Ascending aorta (tissue), 2 donors: Measurements from ENCODE around the gene PTPRG. TPM values are rescaled to one million over a fixed set of nuclear protein-coding genes. Genes with fewer than 3 reads are reported as not detected.

Experiments
- DNase-seq, 2 donors: peaks; one replicate each; pipeline ENCODE4 v3.0.0-alpha.2; 2019; ENCODE audit warnings: low spot score in 2 of 2
- H3K27ac ChIP-seq, 2 donors: fragments of 200-600 bp; sonication (generic); one replicate each; pipeline ENCODE4 v1.5.1; 2016 to 2017; ENCODE audit warnings: mild to moderate bottlenecking in 1 of 2
- H3K27me3 ChIP-seq: fragments of 200-600 bp; sonication (generic); one replicate; pipeline ENCODE4 v1.5.1; 2017
- H3K36me3 ChIP-seq, 2 donors: fragments of 200-600 bp; sonication (generic); one replicate each; pipeline ENCODE4 v1.5.1; 2016
- H3K4me1 ChIP-seq, 2 donors: fragments of 200-600 bp; sonication (generic); one replicate each; pipeline ENCODE4 v1.5.1; 2016 to 2017; ENCODE audit warnings: mild to moderate bottlenecking in 1 of 2
- H3K4me3 ChIP-seq, 2 donors: fragments of 200-600 bp; sonication (generic); one replicate each; pipeline ENCODE4 v1.5.1; 2016 to 2017; ENCODE audit warnings: mild to moderate bottlenecking in 1 of 2
- H3K9me3 ChIP-seq, 2 donors: fragments of 200-600 bp; sonication (generic); one replicate each; pipeline ENCODE4 v1.5.1; 2016
- CTCF ChIP-seq, 3 experiments: fragments of 200-600 bp in 2 of 3; fragments of 450-650 bp in 1 of 3; sonication (generic) in 2 of 3; IDR thresholded peaks; one replicate each; pipeline ENCODE4 v1.5.1; 2016 to 2019; ENCODE audit warnings: antibody characterized with exemption in 3 of 3, mild to moderate bottlenecking in 1 of 3, moderate library complexity in 1 of 3
- intact Hi-C: fragments of 100-400 bp; cut with DNase I; formaldehyde crosslinking; loops from one replicate; pipeline ENCODE4 v1.15.1; 2023
- total RNA-seq: library from RNA; depleted of rRNA; stranded (reverse); fragments of >200 nt; gene quantifications from one replicate; pipeline ENCODE4 v1.1.0, GENCODE V29; 2016

PTPRG gene
- total RNA-seq, 1 donor from 2014 or later, result 129 TPM

DNA sequence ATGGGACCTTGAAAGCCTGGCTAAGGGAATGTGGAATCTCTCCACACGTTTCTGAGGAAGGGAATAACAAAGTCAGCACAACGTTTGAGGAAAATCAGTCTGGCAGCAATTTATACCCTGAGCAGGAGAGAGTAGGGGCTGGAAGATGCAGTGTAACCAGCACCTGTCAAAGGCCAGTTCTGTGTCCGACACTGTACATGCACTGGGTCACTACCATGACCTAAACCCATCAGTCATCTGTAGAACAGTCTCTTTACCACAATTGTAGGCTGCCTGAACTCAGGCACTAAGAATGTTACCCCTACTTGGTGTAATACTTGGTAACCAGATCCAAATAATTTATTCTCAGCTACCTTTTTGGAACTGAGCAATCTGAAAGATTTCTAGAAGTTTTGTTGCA lies 698.6 kb downstream of the PTPRG start:
- no peak overlapping the region for H3K4me3 ChIP-seq
- intact Hi-C loops, result no loop called here
- H3K9me3 ChIP-seq, result no peaks in the 10 kb centered on the region
- no peaks in the 10 kb centered on the region for H3K4me1 ChIP-seq
- H3K27ac ChIP-seq, result no peak overlapping the region
- no peak for DNase-seq
- H3K36me3 ChIP-seq, result peaks cover 9 to 28% of the 10 kb centered on the region in 2 donors
- H3K27me3 ChIP-seq, result no peaks in the 10 kb centered on the region
- TF ChIP-seq CTCF (IDR thresholded peaks at IDR 0.05), result no peak

GRCh38 chr3:62260655-62261054 lies 699.3 kb downstream of the PTPRG start:
- TF ChIP-seq CTCF (IDR thresholded peaks at IDR 0.05), result no peak
- no peaks in the 10 kb centered on the region for H3K27me3 ChIP-seq
- H3K36me3 ChIP-seq, result peaks cover 9 to 25% of the 10 kb centered on the region in 2 donors
- intact Hi-C loops, result no loop called here
- no peak overlapping the region for H3K27ac ChIP-seq
- no peaks in the 10 kb centered on the region for H3K4me1 ChIP-seq
- no peak overlapping the region for H3K4me3 ChIP-seq
- no peak for DNase-seq
- no peaks in the 10 kb centered on the region for H3K9me3 ChIP-seq

DNA sequence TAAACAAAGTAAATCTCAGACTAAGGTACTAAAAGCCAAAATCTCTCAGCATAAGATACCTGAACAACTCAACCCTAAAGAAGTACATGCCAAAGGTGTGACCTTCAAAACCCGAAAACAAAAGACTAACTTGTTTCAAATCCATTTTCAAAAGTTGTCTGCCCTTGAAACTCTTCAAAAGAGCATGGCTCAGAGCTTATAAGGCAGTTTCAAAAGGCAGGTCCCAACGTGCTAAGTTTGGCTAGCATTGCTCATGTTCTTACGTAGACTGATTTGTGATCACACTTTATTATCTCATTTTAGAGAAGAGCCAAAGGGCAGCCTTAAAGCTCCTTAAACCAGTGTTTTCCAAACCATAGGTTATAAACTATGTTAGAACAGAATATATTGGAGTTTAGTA lies 699.8 kb downstream of the PTPRG start:
- Histone ChIP-seq H3K4me3 (no peak overlapping the region), H3K4me1 (no peaks in the 10 kb centered on the region), H3K27me3 (no peaks in the 10 kb centered on the region), H3K36me3 (peaks cover 9 to 20% of the 10 kb centered on the region in 2 donors), H3K9me3 (no peaks in the 10 kb centered on the region), H3K27ac (no peak overlapping the region)
- no peak for TF ChIP-seq CTCF (IDR thresholded peaks at IDR 0.05)
- intact Hi-C loops, result no loop called here
- no peak for DNase-seq

DNA sequence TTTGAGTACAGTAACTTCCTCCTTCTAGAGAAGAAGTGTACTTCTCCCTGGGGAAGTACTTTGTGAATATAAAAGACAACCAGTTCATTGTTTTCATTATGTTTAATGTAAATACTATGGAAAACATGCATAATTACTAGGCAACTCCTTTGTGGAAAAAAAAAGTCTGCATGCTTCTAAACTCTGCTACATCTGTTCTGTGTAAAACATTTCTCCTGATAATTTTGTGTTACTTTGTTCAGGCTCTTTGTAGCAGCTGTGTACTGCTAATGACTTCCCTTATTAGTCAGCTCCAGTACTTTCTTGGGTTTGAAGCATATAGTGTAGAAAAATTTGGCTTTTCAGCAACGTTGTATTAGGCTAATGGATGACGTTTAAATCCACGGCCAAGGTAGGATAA lies 700.4 kb downstream of the PTPRG start:
- peaks cover 9 to 18% of the 10 kb centered on the region in 2 donors for H3K36me3 ChIP-seq
- H3K27me3 ChIP-seq, result no peaks in the 10 kb centered on the region
- intact Hi-C loops, result no loop called here
- no peak overlapping the region for H3K4me3 ChIP-seq
- no peak for DNase-seq
- no peak for TF ChIP-seq CTCF (IDR thresholded peaks at IDR 0.05)
- no peaks in the 10 kb centered on the region for H3K4me1 ChIP-seq
- no peaks in the 10 kb centered on the region for H3K9me3 ChIP-seq
- no peak overlapping the region for H3K27ac ChIP-seq

GRCh38 chr3:62265528-62265927 lies 704.2 kb downstream of the PTPRG start:
- H3K4me1 ChIP-seq, result no peaks in the 10 kb centered on the region
- peaks cover 21 to 41% of the 10 kb centered on the region in 2 donors for H3K36me3 ChIP-seq
- no peak overlapping the region for H3K27ac ChIP-seq
- H3K27me3 ChIP-seq, result no peaks in the 10 kb centered on the region
- H3K4me3 ChIP-seq, result no peak overlapping the region
- TF ChIP-seq CTCF (IDR thresholded peaks at IDR 0.05), result no peak
- no peak for DNase-seq
- intact Hi-C loops, result no loop called here
- H3K9me3 ChIP-seq, result no peaks in the 10 kb centered on the region

DNA sequence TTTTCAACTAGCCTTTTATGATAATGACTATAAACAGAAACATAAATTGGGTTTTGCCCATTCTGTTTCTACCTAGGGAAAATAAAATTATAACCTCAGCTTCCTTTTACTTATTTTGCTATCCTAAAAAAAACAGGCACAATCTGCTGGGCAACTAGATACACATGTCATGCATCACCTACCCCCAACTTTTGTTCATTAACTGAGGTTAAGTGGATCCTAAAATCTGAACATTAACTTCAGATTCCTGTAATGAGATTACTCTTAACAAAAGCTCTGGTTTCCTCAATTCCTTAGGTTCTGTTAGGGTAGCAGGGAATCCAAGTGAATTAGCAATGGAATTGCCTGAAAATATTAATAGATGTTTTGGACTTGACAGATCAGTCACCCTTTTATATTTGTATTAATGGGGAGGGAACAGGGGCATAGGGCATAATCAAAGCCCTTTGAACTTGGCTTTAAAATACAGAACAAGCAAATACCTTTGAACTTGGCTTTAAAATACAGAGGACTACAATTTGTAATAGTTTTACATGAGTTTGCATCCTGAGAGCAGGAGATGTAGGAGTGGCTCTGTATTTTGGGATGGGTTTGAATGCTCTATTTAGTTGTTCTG lies 705.4 kb downstream of the PTPRG start:
- intact Hi-C loops, result no loop called here

More for the DNA sequence above, 705.4 kb downstream of the PTPRG start:
- no peaks in the 10 kb centered on the region for H3K27me3 ChIP-seq
- no peak for DNase-seq
- TF ChIP-seq CTCF (IDR thresholded peaks at IDR 0.05), result no peak
- no peaks in the 10 kb centered on the region for H3K9me3 ChIP-seq
- H3K36me3 ChIP-seq, result peaks cover 26 to 53% of the 10 kb centered on the region in 2 donors
- H3K27ac ChIP-seq, result no peak overlapping the region
- no peak overlapping the region for H3K4me3 ChIP-seq
- no peaks in the 10 kb centered on the region for H3K4me1 ChIP-seq
